Glomerular endothelial cell (primary cell): ENCODE measurements around the gene PKNOX2. TPM values are rescaled to one million over a fixed set of nuclear protein-coding genes. Genes with fewer than 3 reads are reported as not detected.

Experiments used
- DNase-seq: peaks from one replicate; pipeline ENCODE4 v3.0.0-alpha.2; 2011; ENCODE audit warnings: low read depth, low spot score; ENCODE audit errors: extremely low read depth
- total RNA-seq: library from RNA; depleted of rRNA; stranded (reverse); fragments of >200 nt; gene quantifications from 2 replicates; pipeline ENCODE4 v1.2.3, GENCODE V29; 2015

PKNOX2 gene
- total RNA-seq, 1 donor from 2014 or later: 0.76 TPM

- DNase-seq: no peak
Observed at GRCh38 chr11:125398475-125398874, 233.9 kb downstream of the PKNOX2 start.

GRCh38 chr11:125398994-125399640, 234.6 kb downstream of the PKNOX2 start:
- DNase-seq: no peak

DNA sequence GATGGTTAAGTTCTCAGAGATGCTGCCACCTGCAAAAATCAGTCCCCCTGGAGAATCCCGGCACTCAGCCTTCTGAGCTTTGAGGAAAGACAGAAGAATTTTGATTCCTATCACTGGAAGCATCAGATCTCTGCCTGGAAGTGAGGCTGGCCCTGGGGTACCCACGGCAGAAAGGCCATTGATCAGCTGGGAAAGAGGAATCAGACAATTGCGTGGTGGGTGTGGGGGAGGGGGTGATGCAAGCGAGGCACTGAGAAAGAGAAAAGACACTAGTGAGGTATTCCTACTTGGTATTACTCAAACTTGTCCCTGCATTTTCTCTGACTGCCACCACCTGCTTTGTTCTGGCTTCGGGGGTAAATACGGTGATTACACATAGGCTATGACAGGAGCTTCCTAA, 235.4 kb downstream of the PKNOX2 start:
- DNase-seq: no peak

GRCh38 chr11:125401235-125401634, 236.7 kb downstream of the PKNOX2 start:
- no peak for DNase-seq

DNA sequence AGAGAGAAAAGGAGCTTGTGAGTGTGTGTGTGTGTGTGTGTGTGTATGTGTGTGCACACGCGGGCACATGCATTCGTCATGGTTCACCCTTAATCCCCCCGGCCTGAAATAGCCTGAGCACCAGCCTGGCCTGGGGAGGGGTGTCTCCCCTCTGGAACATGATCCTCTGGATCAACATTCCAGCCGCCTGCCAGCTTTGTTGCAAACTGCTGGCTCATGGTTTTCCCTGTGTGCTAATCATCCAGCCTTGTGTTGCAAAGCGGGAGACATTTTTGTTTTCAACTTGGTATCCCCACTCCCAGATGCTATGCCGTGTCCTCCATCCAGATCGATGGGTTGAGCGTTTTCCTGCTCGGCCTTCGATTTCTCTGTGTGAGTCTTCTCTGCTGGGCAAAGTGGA, 237.2 kb downstream of the PKNOX2 start:
- DNase-seq: no peak

- no peak for DNase-seq
Observed at GRCh38 chr11:125402435-125402834, 237.9 kb downstream of the PKNOX2 start.

- DNase-seq: no peak
Observed at GRCh38 chr11:125404157-125404810, 239.7 kb downstream of the PKNOX2 start.

GRCh38 chr11:125404811-125405790, 240.6 kb downstream of the PKNOX2 start:
- DNase-seq: no peak

DNA sequence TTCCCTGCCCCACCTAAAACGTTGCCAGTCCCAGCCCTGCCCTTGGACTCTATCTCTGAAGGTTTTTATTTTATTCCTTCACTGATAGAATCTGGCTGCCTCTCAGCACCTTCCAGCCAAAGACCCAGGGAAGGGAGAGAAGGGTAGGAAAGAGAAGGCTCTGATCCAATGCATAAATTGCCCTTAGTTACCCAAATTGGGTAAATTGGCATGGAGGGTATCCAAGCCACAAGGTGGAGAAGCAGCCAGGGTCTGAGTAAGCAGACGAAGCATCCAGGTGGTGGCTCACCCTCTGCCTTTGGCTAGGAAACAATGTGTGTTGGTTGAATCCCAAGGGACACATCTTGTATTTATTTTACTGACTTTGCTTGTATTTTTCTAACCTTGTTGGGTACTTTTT, 242.5 kb downstream of the PKNOX2 start:
- DNase-seq: no peak

DNA sequence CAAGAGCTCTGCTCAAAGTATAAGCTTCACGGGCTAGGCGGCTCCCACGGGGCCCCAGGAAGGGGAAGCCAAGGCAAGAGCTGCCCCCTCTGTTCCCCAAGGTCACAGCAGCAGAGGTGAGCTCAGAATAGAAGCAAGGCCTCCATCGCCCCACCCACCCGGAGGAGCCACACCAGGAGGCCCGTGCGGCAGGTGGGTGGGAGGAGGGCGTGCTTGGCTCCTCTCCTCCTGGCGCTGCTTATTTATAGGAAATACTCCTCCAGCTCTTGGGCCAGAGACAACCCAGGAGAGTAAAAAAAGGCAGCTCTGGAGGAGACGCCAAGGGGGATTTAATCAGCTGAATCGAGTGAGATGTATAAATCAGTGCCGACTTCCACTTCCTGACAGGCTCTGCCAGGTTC, 243.8 kb downstream of the PKNOX2 start:
- no peak for DNase-seq

DNA sequence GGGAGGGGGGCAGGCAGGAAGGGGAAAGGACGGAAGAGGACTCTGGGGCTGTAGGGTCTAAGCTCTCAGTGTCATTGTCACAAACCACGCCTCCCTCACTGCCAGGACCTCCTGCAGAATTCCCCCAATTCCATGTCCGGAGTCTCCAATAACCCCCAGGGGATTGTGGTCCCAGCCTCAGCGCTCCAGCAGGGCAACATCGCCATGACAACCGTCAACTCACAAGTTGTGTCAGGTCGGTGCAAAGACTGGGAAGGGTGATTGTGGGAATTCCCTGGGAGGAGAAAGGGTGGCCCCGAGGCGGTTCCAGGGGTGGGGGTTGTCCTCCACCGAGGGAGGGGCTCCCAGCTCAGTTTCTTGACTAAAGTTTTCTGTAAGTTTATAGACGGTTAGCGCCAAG, 245.5 kb downstream of the PKNOX2 start:
- DNase-seq: no peak

DNA sequence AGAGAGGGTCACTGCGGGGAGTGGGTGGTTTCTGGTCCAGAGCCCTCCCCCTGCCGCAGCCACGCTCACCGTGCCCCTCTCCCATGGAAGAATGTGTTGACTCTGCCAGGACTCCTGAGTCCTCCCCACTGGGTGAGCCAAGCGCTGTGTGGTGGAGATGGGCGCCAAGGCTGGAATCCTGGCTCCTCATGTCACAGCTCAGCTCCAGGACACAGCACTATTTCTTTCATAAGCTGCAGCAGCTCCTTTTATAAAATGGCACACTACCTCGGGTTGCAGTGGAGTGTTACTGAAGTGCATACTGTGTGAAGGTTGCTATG, 247.6 kb downstream of the PKNOX2 start:
- no peak for DNase-seq

- no peak for DNase-seq
Observed at GRCh38 chr11:125412509-125412908, 248.0 kb downstream of the PKNOX2 start.

GRCh38 chr11:125413226-125413625, 248.7 kb downstream of the PKNOX2 start:
- no peak for DNase-seq

DNA sequence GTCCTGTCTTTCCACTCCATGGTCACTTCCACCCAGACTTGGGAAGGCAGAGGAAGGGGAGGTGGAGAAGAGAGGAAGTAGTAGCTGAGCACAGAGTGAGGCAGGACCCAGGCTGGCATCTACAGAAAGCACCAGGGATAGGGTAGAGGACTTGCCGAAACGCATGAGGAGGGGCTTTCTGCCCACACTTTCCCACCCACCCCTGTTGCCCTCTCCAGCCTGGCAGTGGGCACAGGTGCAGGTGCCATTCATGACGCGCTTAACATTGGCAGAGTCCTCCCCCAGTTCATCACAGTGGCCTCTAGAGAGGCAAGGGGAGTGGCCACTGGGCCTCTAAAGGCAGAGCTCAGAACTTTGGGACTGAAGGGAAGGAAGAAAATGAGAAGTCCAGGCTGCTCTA, 249.6 kb downstream of the PKNOX2 start:
- no peak for DNase-seq

- no peak for DNase-seq
Observed at GRCh38 chr11:125416981-125417935, 252.7 kb downstream of the PKNOX2 start.

DNA sequence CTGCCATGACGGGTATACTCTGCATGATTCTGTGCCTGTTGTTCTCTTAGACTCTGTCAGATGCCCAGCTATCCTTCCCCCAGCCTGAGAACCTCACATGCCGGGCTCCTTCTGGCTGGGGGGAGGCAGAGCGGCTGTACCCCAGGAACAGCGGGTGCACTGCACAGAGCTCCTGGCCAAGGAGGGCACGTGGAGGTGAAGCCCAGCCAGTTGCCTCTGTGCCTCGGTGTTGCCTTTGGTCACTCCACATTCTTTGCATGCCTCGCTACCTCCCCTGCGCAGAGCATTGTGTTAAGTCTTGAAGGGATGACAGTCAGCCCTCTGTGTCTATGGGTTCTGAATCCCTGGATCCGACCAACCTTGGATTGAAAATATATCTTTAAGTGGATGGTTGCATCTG, 253.8 kb downstream of the PKNOX2 start:
- DNase-seq: no peak

DNA sequence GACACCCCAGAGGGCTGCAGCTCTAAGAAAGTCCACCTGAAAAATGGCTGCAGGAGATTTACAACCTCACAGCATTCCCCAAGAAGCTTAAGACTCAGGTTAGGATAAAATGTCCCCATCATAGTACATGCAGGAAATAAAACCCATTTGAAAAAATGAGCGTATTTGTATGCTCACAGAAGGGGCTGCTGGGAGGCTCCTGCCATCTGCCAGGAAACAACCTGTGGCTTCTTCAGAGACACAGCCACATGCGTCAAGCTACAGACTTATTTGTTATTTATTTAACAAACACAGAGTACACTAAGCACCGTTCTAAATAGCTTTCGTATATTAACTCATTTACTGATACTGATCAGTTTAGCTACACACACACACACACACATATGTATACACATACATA, 258.1 kb downstream of the PKNOX2 start:
- no peak for DNase-seq

DNA sequence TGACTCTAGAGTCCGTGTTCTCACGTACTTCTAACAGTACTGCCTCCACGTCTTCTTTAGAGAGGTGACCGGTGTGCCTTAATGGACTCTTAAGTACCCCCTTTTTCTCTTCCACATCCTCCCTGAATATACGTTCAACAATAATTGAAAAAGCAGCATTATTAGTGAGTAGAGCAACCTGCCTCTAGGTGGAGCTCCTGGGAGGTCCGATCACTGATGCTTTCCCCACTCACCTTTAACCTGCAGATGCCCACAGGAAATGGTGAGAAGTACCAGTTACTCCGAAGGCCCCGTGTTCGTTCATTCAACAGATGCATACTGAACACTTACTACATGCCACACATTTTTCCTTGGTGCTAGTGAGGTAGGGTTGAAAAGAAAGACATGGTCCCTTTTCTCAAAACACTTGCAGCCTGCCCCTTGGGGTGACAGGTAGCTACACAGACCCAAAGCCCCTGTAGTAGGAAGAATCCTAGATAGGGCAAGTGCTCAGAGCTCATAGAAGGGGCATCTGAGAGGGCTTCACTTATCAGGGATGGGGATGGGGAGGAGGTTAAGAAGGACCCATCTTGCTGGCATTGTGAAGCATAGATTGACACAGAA, 258.8 kb downstream of the PKNOX2 start:
- no peak for DNase-seq

- no peak for DNase-seq
Observed at GRCh38 chr11:125425601-125426000, 261.1 kb downstream of the PKNOX2 start.
